GM12801 (cell line): ENCODE measurements around the gene MYO1D.

Source experiments
- TF ChIP-seq, protein P1 (sequence below): IDR thresholded peaks from one replicate; pipeline ENCODE4 v1.5.1; 2011; ENCODE audit warnings: control low read depth; ENCODE audit not compliant: insufficient read length; ENCODE audit errors: extremely low read depth

MYO1D gene

GRCh38 chr17:32604966-32605365 is 272.0 kb downstream of the MYO1D start:
- TF ChIP-seq, protein P1, sequence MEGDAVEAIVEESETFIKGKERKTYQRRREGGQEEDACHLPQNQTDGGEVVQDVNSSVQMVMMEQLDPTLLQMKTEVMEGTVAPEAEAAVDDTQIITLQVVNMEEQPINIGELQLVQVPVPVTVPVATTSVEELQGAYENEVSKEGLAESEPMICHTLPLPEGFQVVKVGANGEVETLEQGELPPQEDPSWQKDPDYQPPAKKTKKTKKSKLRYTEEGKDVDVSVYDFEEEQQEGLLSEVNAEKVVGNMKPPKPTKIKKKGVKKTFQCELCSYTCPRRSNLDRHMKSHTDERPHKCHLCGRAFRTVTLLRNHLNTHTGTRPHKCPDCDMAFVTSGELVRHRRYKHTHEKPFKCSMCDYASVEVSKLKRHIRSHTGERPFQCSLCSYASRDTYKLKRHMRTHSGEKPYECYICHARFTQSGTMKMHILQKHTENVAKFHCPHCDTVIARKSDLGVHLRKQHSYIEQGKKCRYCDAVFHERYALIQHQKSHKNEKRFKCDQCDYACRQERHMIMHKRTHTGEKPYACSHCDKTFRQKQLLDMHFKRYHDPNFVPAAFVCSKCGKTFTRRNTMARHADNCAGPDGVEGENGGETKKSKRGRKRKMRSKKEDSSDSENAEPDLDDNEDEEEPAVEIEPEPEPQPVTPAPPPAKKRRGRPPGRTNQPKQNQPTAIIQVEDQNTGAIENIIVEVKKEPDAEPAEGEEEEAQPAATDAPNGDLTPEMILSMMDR: no peak

GRCh38 chr17:32602396-32602795 is 274.5 kb downstream of the MYO1D start:
- TF ChIP-seq, protein P1: no peak

DNA sequence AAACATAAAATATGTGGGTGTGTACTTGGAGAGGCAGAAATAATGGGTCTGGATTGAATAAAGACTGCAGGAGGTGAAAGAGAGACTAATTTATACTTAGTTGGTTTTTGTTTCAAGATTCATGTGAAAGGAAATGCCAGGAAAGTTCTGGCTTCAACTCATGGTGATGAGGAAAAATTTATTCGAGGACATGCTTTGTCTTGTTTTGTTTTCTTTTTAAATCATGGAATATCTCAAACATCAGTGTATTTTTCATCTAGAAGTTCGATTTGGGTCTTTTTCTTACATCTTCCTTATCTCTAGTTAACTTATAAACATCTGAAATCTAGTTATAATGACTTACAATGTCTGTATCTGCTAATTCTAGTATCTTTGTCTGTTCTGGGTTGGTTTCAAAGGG is 275.1 kb downstream of the MYO1D start:
- TF ChIP-seq, protein P1: no peak

- TF ChIP-seq, protein P1: no peak
Measured at GRCh38 chr17:32596628-32597027, 280.3 kb downstream of the MYO1D start.

DNA sequence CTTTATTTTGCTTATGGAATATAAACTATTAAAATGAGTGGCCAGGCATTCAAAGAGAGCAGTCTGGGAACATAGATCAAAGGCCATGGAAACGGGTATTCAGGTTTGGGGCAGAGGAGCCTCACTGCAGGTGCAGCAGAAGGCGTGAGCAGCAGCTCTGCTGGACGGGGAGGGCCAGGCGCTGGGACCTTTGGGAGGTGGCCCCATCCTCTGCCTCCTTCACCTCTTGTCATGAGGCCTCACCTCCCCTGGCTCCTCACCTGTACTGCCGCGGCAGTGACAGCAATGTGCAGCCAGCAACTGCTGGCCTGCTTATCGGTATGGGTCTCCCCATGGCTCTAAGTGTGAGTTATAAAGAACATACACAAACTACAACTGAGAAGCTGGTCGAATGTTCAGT is 280.7 kb downstream of the MYO1D start:
- TF ChIP-seq, protein P1: no peak

DNA sequence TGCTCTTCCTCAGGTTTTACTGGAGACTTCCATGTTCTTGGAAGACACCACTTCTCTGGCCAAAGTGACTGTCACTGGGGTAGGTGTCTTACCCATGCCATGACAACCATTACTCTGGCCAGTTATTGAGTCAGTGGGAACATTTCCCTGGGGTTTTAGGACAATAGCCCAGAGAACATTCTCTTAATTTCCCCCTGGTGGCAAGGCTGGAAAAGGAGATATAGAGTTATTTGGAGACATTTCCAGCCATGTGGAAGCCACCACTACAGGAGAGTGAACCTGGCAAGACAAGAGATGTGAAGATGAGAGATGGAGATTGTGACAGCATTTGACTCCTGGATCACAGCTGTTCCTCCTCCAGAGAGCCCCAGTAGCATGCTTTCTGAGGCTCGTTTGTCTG is 283.9 kb downstream of the MYO1D start:
- TF ChIP-seq, protein P1: no peak

DNA sequence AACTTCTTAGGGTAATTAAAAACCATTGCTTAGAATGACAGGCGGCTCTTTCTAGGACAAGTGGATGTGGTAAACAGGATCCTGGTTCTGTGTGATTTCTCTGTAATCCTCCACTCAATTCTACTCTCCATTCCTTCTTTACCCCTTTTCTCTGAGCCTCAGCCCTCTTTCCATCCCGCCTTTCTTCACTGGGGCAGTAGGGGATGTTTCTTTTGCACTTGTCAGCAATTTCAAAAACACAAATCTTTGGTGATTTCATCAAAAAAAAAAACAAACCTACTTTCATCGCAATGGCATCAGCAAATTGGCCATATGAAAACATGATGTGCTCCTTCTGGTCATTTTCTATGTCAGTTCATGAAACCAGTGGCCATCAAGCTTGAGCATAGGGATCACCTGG is 285.5 kb downstream of the MYO1D start:
- TF ChIP-seq, protein P1: no peak

- TF ChIP-seq, protein P1: no peak
Measured at GRCh38 chr17:32590974-32591373, 285.9 kb downstream of the MYO1D start.
